HL-60 (cell line): ENCODE measurements around the gene DDB1.

ENCODE experiments used
- DNase-seq, 2 experiments: peaks; one replicate each; pipeline ENCODE4 v3.0.0-alpha.2; 2010 to 2020; ENCODE audit warnings: low read depth in 1 of 2, low spot score in 1 of 2
- H3K27ac ChIP-seq: fragments of 250-450 bp; sonication (Bioruptor Pico); replicated peaks from 2 replicates; pipeline ENCODE4 v1.5.1; 2020; ENCODE audit warnings: mild to moderate bottlenecking, moderate library complexity
- H3K27me3 ChIP-seq: fragments of 250-450 bp; sonication (Bioruptor Pico); 2 replicates; pipeline ENCODE4 v1.5.1; 2021; ENCODE audit warnings: mild to moderate bottlenecking, moderate library complexity; ENCODE audit not compliant: insufficient read depth, poor library complexity, severe bottlenecking
- H3K4me3 ChIP-seq: replicated peaks from 2 replicates; pipeline ENCODE4 v1.5.1; 2011; ENCODE audit warnings: mild to moderate bottlenecking, control low read depth, low read length; ENCODE audit not compliant: insufficient read depth
- GABPA ChIP-seq: IDR thresholded peaks from 2 replicates; pipeline ENCODE4 v1.6.1; 2012; ENCODE audit warnings: low read depth
- POLR2AphosphoS5 ChIP-seq: IDR thresholded peaks from 2 replicates; pipeline ENCODE4 v1.6.1; 2012; ENCODE audit warnings: low read depth
- SPI1 ChIP-seq: IDR thresholded peaks from 2 replicates; pipeline ENCODE4 v1.6.1; 2012; ENCODE audit warnings: low read depth, mild to moderate bottlenecking, borderline replicate concordance
- TF ChIP-seq, protein P1 (sequence below): IDR thresholded peaks from 2 replicates; pipeline ENCODE4 v1.6.1; 2012; ENCODE audit warnings: low read depth; ENCODE audit not compliant: insufficient replicate concordance
- TF ChIP-seq, protein P2 (sequence below): IDR thresholded peaks from one replicate; pipeline ENCODE4 v1.5.1; 2011; ENCODE audit warnings: low read length, control low read depth, inconsistent platforms; ENCODE audit not compliant: insufficient read depth

Gene DDB1

DNA sequence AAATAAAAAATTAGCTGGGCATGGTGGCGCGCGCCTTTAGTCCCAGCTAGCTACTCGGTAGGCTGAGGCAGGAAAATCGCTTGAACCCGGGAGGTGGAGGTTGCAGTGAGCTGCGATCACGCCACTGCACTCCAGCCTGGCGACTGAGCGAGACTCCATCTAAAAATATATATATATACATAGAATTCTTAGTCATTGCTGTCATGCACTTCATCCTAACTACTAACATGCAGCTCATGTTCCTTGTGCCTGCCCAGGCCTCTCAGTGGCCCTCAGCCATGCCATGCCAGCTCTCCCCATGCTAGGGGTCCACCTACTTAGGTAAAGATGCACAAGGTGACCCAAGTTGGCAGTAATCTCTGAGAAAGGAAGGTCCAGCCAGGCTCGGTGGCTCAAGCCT, 25.7 kb upstream of the DDB1 start:
- TF ChIP-seq POLR2AphosphoS5 (no peak), SPI1 (no peak), GABPA (no peak)
- TF ChIP-seq, protein P1, sequence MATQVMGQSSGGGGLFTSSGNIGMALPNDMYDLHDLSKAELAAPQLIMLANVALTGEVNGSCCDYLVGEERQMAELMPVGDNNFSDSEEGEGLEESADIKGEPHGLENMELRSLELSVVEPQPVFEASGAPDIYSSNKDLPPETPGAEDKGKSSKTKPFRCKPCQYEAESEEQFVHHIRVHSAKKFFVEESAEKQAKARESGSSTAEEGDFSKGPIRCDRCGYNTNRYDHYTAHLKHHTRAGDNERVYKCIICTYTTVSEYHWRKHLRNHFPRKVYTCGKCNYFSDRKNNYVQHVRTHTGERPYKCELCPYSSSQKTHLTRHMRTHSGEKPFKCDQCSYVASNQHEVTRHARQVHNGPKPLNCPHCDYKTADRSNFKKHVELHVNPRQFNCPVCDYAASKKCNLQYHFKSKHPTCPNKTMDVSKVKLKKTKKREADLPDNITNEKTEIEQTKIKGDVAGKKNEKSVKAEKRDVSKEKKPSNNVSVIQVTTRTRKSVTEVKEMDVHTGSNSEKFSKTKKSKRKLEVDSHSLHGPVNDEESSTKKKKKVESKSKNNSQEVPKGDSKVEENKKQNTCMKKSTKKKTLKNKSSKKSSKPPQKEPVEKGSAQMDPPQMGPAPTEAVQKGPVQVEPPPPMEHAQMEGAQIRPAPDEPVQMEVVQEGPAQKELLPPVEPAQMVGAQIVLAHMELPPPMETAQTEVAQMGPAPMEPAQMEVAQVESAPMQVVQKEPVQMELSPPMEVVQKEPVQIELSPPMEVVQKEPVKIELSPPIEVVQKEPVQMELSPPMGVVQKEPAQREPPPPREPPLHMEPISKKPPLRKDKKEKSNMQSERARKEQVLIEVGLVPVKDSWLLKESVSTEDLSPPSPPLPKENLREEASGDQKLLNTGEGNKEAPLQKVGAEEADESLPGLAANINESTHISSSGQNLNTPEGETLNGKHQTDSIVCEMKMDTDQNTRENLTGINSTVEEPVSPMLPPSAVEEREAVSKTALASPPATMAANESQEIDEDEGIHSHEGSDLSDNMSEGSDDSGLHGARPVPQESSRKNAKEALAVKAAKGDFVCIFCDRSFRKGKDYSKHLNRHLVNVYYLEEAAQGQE, result no peak
- TF ChIP-seq, protein P2, sequence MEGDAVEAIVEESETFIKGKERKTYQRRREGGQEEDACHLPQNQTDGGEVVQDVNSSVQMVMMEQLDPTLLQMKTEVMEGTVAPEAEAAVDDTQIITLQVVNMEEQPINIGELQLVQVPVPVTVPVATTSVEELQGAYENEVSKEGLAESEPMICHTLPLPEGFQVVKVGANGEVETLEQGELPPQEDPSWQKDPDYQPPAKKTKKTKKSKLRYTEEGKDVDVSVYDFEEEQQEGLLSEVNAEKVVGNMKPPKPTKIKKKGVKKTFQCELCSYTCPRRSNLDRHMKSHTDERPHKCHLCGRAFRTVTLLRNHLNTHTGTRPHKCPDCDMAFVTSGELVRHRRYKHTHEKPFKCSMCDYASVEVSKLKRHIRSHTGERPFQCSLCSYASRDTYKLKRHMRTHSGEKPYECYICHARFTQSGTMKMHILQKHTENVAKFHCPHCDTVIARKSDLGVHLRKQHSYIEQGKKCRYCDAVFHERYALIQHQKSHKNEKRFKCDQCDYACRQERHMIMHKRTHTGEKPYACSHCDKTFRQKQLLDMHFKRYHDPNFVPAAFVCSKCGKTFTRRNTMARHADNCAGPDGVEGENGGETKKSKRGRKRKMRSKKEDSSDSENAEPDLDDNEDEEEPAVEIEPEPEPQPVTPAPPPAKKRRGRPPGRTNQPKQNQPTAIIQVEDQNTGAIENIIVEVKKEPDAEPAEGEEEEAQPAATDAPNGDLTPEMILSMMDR, result no peak
- no peak overlapping the region for H3K27ac ChIP-seq
- no peak overlapping the region for H3K4me3 ChIP-seq
- DNase-seq, result no peak
- H3K27me3 ChIP-seq, result no peaks in the 10 kb centered on the region

GRCh38 chr11:61357894-61358239, 25.0 kb upstream of the DDB1 start:
- no peak for DNase-seq
- Histone ChIP-seq H3K27ac (no peak overlapping the region), H3K4me3 (no peak overlapping the region), H3K27me3 (no peaks in the 10 kb centered on the region)
- TF ChIP-seq GABPA (no peak), POLR2AphosphoS5 (no peak), SPI1 (no peak)
- TF ChIP-seq, protein P2, result no peak
- TF ChIP-seq, protein P1, result no peak

DNA sequence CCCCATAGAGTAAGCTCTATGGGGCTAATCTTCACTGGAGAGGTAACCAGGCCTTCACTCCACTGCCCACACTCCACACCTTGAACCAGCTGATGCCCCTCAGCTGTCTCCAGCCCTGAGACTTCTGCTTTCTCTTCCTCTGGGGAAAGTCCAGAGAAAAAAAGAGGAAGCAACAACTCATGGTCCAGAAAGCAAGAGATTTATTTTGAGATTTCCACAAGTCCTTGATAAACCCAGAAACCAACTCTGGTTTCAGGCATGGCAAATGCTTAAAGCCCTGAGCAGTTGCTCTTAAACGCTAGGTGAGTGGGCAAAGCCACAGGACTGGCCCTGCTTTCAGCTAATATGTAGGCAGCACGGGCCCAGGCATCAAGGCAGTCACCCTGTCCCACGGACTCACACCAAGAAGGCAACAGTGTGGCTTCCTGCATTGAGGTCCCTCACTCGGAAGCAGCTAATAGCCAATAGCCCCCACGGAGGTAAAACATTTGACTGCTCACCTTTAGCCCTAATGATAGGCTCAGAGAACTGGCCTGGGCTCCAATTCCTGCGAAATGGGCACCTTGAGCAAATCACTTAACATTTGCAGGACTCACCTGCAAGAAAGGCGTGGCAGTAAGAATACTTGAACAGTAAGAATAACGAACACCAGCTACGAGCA, 24.5 kb upstream of the DDB1 start:
- Histone ChIP-seq H3K27me3 (no peaks in the 10 kb centered on the region), H3K27ac (no peak overlapping the region), H3K4me3 (no peak overlapping the region)
- peak in 1 of 2 experiments; percentile 79 for DNase-seq
- peak; percentile 55; the same call in 1 of the 2 replicates for TF ChIP-seq POLR2AphosphoS5
- TF ChIP-seq, protein P2, result no peak
- peak; percentile 97 for TF ChIP-seq SPI1

GRCh38 chr11:61356706-61357105, 23.8 kb upstream of the DDB1 start:
- TF ChIP-seq GABPA (no peak), POLR2AphosphoS5 (no peak), SPI1 (no peak)
- TF ChIP-seq, protein P1, result no peak
- TF ChIP-seq, protein P2, result no peak
- DNase-seq, result no peak
- Histone ChIP-seq H3K27ac (no peak overlapping the region; the same call in 1 of the 2 replicates), H3K27me3 (no peaks in the 10 kb centered on the region), H3K4me3 (no peak overlapping the region)
